EL (cell line): ENCODE measurements around the gene ZNF429.
"Not testable (repeated sequence)": the region's sequence is repeated elsewhere in the genome, so short reads cannot be mapped to it uniquely, and the experiment has no call there.

Experiments used
- DNase-seq: peaks from one replicate; pipeline ENCODE4 v3.0.0-alpha.2; 2016

ZNF429 gene

DNA sequence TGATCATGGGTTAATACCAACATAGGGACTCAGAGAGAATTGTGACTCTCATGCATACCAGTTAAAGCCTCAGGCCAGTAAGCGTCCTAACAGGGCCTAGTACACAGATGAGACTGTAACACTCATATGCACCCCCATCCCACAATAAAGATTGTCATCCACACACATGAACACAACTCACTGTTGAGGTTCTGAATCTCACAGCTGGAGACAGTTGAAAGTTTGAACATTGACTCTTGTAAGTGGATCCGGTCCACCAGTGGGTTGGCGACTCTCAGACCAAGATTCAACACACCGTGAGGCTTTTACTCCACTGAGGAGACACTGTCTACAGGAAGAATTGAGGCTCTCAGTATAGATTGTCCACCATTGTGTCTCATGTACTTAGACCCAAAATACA lies 88.1 kb downstream of the ZNF429 start:
- DNase-seq = no peak

DNA sequence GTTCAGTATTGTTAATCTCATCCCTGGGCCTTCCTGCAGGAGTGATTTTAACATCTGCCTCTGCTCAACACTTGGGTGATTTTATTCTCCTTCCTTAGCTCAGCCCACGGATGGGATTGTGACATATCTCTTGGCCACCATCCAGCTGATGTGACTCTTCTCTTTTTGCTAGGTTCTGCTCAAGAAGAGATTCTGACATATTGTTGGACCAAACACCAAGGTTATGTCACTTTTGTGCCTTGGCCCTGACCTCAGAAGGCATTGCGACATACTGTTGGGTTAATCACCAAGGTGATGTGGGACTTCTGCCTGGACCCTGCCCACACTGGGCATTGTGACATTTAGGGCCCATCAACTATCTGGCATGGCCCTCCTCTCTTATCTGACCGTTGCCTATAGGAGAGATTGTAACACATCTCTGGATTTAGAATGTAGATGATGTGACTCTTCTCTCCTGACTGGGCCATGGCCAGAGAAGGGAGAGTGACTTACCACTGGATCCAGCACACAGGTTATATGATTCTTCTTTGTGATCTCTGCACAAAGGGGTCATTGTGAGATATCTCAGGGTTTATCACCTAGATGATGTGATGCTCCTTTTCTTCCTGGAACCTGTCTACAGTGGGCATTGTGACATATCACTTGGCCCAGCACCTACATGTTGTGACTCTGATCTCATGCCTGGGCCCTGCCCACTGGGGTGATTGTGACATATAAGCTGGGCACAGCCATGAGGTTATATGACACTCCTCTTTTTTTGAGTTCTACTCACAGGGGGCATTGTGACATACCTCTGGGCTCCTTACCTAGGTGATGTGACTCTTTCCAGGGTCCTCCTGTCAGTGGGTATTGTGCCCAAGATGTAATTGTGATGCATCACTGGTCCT lies 88.8 kb downstream of the ZNF429 start:
- DNase-seq = no peak

GRCh38 chr19:21595185-21595584 lies 89.8 kb downstream of the ZNF429 start:
- no peak for DNase-seq

GRCh38 chr19:21602082-21602658 lies 96.8 kb downstream of the ZNF429 start:
- DNase-seq = no peak

- not testable (repeated sequence) for DNase-seq
These were observed 97.4 kb downstream of the ZNF429 start for GRCh38 chr19:21602659-21603430.

GRCh38 chr19:21603431-21604231 lies 98.2 kb downstream of the ZNF429 start:
- DNase-seq = peak; percentile 13

DNA sequence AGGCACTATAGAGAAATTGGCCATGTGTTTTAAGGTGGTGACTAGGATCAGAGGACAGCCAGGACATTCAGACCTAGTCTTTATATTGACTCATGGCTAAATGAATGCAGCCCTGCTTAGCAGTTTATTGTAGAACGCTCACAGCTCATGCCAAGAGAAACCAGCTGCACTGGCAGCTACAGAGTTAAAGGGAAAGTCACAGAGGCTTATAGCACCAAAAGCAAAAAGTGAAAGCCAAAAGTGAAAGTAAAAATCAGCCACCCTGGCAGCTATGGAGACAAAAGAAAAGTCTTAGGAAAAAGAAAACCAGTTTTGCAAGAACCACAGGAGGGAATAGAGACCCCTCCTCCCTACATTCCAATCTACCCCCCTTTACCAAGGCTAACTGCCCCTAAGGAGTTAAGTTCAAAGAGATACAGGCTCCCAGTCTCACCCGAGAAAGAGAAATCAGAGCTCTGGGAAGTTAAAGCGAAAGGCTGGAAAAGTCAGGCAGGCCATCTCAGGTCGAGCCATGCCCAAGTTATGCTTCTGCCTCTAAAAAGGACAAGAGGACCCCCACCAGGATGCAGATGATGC lies 99.0 kb downstream of the ZNF429 start:
- peak; percentile 53 for DNase-seq
